T-helper 22 cell (primary cell): Measurements from ENCODE around the gene HS6ST1.

Experiments used
- DNase-seq: peaks from one replicate; pipeline ENCODE4 v3.0.0-alpha.2; 2020; ENCODE audit warnings: low read depth

Gene HS6ST1

DNA sequence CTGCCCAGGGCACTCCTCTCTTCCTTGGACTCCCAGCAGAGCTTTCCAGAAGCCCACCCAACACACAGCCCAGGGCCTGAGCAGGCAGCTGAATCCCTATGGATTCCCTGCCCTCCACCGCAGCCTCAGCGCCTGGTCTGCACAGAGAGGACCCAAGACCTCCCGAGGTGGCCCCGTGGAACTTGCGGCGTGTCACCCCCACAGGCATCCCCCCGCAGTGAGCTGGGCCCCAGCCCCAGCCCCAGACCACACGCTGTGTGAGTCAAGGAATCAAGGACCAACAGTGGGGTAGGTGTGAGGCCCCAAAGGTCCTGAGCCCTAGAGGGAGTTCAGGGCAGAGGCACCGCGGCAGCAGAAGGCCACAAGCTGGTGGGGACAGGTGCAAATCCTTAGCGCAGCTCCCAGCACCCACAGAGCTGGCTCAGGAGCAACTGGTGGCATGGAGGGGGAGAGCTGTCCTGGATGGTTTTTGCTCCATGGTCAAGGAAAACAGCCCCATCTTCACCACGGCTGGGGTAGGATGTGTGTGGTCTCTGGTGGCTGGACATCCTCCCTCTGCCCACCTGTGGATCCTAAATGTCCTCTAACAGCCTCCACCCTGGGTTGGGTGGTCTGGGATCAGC lies 8.5 kb downstream of the HS6ST1 start:
- DNase-seq: no peak

- no peak for DNase-seq
These were observed 9.2 kb downstream of the HS6ST1 start for GRCh38 chr2:128309280-128310093.

DNA sequence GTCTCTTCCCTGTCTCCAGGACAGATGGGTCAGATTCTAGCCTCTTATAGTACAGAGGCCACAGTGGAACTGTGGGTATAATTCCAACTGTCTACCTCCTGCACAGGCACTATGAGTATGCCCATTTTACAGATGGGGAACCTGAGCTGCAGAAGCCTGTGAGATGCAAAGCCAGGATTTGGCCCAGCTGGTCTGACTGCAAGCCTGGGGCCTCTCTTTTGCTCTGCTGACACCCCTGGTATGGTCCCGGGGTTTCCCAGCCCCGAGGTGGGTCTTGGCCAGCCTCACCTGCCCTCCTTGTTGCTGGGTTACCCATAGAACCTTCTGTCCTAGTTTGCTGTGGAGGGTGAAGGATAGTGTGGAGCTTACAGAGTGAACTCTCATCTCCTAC lies 9.8 kb downstream of the HS6ST1 start:
- no peak for DNase-seq

DNA sequence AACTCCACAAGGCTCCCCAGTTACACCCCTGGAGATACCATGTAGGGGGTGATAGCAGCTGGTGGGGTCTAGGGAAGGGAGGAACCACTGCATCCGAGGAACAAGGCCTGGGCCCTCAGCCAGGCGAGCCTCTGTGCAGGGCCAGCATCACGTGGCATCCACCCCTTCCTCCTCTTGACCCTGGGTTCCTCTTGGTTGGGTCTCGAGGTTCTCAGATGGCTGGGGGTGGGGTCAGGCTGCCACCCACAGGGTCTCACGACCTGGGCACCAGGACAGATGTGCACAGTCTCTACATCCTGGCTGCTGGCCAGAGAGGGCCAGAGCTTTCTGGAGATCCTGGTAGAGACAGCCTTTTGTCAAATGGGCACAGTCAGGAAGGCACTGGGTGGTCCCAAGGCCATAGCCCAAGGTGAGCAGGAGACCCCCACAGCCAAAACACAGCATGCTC lies 10.4 kb downstream of the HS6ST1 start:
- DNase-seq: no peak

- no peak for DNase-seq
These were observed 11.1 kb downstream of the HS6ST1 start for GRCh38 chr2:128307595-128307994.

DNA sequence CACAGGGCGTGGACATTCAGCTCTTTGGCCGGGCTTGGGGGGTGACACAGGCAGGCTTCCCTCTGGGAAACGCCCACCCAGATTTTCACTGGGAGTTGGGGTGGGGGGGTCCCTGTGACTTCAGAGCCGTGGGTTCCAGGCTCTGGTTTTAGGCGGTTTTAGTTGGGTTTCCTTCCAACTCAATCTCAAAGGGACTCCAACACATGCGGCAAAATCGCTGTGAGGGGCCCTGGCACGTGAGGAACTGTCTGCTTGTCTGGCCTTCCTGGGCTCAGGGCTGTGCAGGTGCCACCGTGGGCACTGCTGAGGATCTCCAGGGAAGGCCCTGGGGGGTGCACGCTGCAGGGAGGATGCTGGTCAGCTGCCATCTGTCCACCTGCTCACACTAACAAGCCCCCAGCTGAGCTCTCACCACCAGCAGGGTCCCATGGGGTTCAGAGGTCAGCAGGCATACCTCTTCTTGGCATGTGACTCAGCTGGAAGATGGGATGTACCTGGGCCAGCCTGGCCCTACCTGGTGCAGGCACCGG lies 11.7 kb downstream of the HS6ST1 start:
- no peak for DNase-seq

- no peak for DNase-seq
These were observed 12.4 kb downstream of the HS6ST1 start for GRCh38 chr2:128306081-128306930.

DNA sequence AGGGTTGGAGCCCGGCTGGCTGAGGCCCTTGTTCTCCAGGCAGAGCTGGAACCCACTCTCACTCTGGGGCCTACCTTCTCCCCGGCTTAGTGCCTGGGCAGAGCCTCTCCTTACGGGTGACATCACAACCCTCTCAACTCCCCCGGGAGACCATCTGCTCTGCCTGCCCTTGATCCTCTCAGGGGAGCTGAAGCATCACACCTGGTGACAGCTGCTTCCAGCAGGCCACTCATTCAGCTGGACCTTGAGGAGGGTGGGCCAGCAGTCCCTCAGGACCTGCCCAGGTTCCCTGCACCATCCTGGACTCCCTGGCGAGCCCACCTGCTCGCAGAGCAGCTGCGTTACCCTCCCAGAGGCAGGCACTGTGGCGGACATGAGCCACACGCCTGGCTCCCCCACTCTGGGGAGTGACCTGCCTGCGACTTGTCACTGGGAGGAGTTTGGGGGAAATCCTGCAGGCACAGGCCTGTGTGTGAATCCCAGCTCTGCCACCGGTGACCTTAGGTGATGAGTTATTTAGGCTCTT lies 13.1 kb downstream of the HS6ST1 start:
- DNase-seq: no peak

- no peak for DNase-seq
These were observed 13.7 kb downstream of the HS6ST1 start for GRCh38 chr2:128304715-128305554.

DNA sequence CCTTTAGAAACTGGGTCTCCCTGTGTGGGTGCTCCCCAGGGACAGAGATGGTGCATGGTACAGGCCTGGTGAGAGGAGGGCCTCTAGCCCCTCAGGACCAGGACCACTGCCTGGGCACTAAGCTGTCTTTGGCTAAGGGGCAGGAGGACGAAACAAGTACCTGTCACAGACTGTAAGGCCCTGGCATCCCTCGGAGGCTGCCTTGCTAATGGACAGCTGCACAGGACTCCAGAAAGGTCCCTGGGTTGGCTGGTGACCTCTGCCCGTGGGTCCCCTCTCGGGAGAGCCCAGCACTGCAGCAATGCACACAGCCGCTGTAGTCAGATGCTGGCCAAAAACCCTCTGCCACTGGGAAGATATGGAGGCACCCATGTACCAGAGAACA lies 14.3 kb downstream of the HS6ST1 start:
- no peak for DNase-seq

DNA sequence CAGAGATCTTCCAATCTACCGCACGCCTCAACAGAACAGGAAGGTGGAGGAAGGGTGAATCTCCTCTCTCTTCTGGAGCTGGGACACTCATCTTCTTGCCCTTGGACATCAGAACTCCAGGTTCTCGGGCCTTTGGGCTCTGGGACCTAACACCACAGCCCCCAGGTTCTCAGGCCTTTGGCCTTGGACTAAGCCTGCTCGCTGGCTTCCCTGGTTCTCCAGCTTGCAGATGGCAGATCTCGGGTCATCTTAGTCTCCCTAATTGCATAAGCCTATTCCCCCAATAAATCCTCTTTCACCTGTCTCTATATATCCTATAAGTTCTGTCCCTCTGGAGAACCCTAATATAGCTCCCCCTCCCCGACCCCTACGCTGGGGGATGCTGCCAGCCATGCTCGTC lies 14.8 kb downstream of the HS6ST1 start:
- no peak for DNase-seq

- DNase-seq: no peak
These were observed 15.4 kb downstream of the HS6ST1 start for GRCh38 chr2:128303095-128303791.

GRCh38 chr2:128302744-128303067 lies 16.0 kb downstream of the HS6ST1 start:
- DNase-seq: no peak

DNA sequence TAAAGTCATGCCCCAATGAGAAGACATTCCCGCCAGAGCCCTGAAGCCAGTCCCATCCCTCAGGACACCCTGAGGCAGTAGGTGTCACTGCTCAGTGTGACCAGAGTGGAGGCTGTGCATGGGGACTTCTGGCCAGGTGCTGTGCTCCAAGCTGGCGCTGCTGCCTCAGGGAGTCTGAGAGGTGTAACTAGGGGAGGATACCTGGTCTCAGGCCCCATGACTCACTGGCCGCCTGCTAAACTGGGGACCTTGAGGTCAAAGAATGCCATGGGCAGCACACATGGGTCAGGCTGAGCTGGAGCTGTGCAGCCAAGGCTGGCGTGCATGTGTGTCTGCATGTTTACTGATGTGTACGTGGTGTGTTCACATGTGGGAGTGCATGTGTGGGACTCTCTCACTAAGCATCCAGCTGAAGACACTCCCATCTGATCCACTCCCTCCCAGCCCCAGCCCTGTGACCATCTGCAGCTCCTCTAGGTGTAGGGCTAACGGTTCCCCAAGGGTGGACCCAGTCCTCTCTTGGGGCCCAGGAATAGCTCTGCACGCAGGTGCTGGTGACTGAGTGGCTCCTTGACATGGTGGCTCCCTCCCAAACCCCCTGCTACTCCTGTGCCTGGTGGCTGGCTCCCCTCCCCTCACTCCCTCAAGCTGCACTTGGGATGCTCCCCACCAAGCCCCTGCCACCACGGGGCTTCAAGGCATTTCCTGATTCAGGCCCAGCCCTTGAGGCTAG lies 16.5 kb downstream of the HS6ST1 start:
- no peak for DNase-seq

GRCh38 chr2:128301501-128301966 lies 17.1 kb downstream of the HS6ST1 start:
- DNase-seq: no peak

DNA sequence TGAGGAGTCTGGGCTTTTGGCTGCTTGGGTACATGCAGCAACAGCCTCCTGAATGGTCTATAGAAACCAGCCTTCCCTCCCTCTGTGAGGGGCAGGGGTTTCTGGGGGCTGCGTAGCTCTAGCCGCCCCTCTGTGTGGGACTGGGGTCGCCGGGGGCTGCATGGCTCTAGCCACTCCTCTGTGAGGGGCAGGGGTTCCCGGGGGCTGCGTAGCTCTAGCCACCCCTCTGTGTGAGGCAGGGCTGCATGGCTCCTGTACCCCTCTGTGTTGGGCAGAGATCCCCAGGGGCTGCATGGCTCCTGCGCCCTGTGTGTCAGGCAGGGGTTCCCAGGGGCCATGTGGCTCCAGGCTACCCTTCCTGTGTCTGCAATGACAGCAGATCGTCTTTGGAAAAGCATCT lies 17.6 kb downstream of the HS6ST1 start:
- DNase-seq: no peak

DNA sequence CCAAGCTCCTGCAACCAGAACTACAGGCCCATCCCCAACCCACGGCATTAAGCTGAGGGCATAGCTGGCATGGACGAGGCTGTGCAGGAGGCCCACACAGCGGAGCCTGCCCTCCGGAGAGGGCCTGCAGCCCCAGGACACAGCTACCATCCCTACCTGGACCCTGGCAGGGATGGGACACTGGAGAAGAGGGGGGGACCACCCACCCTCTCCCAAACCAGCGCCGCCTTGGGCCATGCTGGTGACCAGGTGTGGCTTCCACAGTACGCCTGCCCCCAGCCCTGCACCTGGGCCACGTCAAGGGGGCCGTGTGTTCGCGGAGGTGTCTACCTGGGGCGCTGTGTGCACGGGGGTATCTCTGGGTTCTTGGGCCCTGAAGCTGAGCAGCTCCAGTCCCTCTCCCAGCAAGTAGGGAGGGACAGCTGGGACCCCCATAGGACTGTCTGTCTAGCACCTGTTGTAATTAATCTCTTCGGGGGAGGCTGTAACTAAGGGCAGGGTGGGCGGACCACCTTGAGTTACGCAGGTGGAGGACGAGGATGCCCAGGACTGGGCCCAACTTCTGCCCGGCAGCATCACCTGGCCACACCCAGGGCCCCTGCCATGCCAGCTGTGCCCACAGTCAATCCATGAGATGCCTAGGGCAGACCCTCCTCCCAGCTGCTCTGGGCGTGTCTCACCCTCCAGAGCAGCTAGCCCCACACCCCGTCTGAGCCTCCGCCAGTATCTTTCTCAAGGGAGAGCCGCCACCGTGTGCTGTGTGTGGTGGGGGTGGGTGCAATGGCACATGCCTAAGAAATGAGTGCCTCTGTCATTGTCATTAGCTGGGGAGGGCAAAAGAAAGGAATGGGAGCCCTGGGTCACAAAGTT lies 18.3 kb downstream of the HS6ST1 start:
- no peak for DNase-seq

DNA sequence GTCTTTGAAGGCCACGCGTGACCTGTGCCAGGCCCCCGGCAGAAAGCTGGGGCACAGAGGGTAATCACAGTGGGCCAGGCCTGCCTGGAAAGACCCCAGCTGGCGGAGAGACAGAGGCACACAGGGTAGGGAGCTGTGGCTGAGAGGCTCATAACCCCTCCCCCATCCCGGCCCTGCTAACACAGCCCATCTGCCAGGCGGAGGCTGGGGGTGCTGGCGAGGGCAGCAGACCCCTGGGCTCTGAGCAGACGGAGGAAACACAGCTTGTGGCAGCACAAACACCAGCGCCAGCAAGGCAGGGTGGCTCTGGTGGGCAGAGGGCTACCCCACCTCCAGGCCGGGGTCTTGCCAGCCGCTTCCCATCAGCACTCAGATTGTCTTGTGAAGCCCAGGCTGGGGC lies 19.0 kb downstream of the HS6ST1 start:
- no peak for DNase-seq
